Esophagus muscularis mucosa (tissue), 4 donors: ENCODE data around the gene STXBP6. TPM values are rescaled to one million over a fixed set of nuclear protein-coding genes. Genes with fewer than 3 reads are reported as not detected.

Experiments used
- DNase-seq: peaks from one replicate; pipeline ENCODE4 v3.0.0-alpha.2; 2017; ENCODE audit errors: extremely low spot score
- H3K27ac ChIP-seq, 4 donors: fragments of 200-600 bp; sonication (generic); replicated peaks in 1 of 4; 1 replicate in 3 of 4; 2 replicates in 1 of 4; pipeline ENCODE4 v1.5.1; 2016 to 2019; ENCODE audit warnings: mild to moderate bottlenecking in 1 of 4
- H3K27me3 ChIP-seq, 4 donors: fragments of 200-600 bp; sonication (generic); one replicate each; pipeline versions ENCODE4 v1.5.1 to v1.6.0; 2016 to 2019
- H3K36me3 ChIP-seq, 4 donors: fragments of 200-600 bp; sonication (generic); one replicate each; pipeline ENCODE4 v1.5.1; 2016 to 2019
- H3K4me1 ChIP-seq, 4 donors: fragments of 200-600 bp; sonication (generic); one replicate each; pipeline ENCODE4 v1.5.1; 2016 to 2019
- H3K4me3 ChIP-seq, 4 donors: fragments of 200-600 bp; sonication (generic); 1 replicate in 2 of 4; 2 replicates in 2 of 4; pipeline ENCODE4 v1.5.1; 2016 to 2019; ENCODE audit warnings: mild to moderate bottlenecking in 4 of 4, moderate library complexity in 1 of 4
- H3K9me3 ChIP-seq, 4 donors: fragments of 200-600 bp; sonication (generic); 1 replicate in 3 of 4; 2 replicates in 1 of 4; pipeline ENCODE4 v1.5.1; 2016 to 2019
- CTCF ChIP-seq, 3 experiments: fragments of 200-600 bp in 2 of 3; fragments of 450-650 bp in 1 of 3; sonication (generic) in 2 of 3; IDR thresholded peaks; one replicate each; pipeline ENCODE4 v1.5.1; 2017 to 2019; ENCODE audit warnings: antibody characterized with exemption in 3 of 3, mild to moderate bottlenecking in 2 of 3, moderate library complexity in 1 of 3
- EP300 ChIP-seq: sonication (generic); formaldehyde crosslinking; IDR thresholded peaks from one replicate; pipeline ENCODE4 v1.6.1; 2017; ENCODE audit warnings: antibody characterized with exemption
- POLR2A ChIP-seq: fragments of 450-650 bp; IDR thresholded peaks from one replicate; pipeline ENCODE4 v1.6.1; 2017; ENCODE audit warnings: antibody characterized with exemption, moderate library complexity, mild to moderate bottlenecking, low read depth
- POLR2AphosphoS5 ChIP-seq, 2 donors: sonication (generic); formaldehyde crosslinking; IDR thresholded peaks; one replicate each; pipeline ENCODE4 v1.6.1; 2017; ENCODE audit warnings: antibody characterized with exemption in 2 of 2
- WGBS: methylation state at CpG from one replicate; pipeline ENCODE4 v1.1.5; 2018; 5-methylcytosine and 5-hydroxymethylcytosine counted together
- intact Hi-C: fragments of 100-400 bp; cut with DNase I; formaldehyde crosslinking; loops from one replicate; pipeline ENCODE4 v1.15.1; 2023
- total RNA-seq, 4 donors: library from RNA; depleted of rRNA; stranded (reverse); fragments of >200 nt; gene quantifications; one replicate each; pipeline versions ENCODE4 v1.1.0 to v1.2.1, GENCODE V29; 2016

Gene STXBP6
- total RNA-seq, 4 donors from 2014 or later: 36.9 to 60.4 (median 52.1) TPM

- Histone ChIP-seq H3K27me3 (no peaks in the 10 kb centered on the region), H3K27ac (peak overlapping the region in 2 of 4 donors; percentile 55 to 73), H3K4me1 (peaks cover 13 to 37% (median 34%) of the 10 kb centered on the region in 4 donors), H3K4me3 (no peak overlapping the region), H3K36me3 (no peaks in the 10 kb centered on the region), H3K9me3 (no peaks in the 10 kb centered on the region)
- 65% methylated on average over 3 of the region's 3 CpGs for whole genome bisulfite sequencing
- no peak for TF ChIP-seq CTCF (IDR thresholded peaks at IDR 0.05)
- TF ChIP-seq POLR2A: no peak
- no peak for TF ChIP-seq POLR2AphosphoS5 (IDR thresholded peaks at IDR 0.05)
- no peak for DNase-seq
- intact Hi-C loops: no loop called here
Measured at GRCh38 chr14:24790196-24790595, 259.8 kb downstream of the STXBP6 start.

- DNase-seq: no peak
- WGBS: 19% methylated on average over 3 of the region's 4 CpGs
- H3K4me3 ChIP-seq: no peak overlapping the region
- peaks cover 13 to 37% (median 34%) of the 10 kb centered on the region in 4 donors for H3K4me1 ChIP-seq
- intact Hi-C loops: no loop called here
- no peaks in the 10 kb centered on the region for H3K36me3 ChIP-seq
- H3K27ac ChIP-seq: peak overlapping the region; percentile 3 to 73 (median 42)
- TF ChIP-seq CTCF (IDR thresholded peaks at IDR 0.05) (no peak), POLR2A (no peak), POLR2AphosphoS5 (IDR thresholded peaks at IDR 0.05) (peak; percentile 4 to 22), EP300 (no peak)
- H3K9me3 ChIP-seq: no peaks in the 10 kb centered on the region
- H3K27me3 ChIP-seq: no peaks in the 10 kb centered on the region
Measured at GRCh38 chr14:24789378-24789884, 260.5 kb downstream of the STXBP6 start.

GRCh38 chr14:24785698-24786097 is 264.2 kb downstream of the STXBP6 start:
- intact Hi-C loops: no loop called here
- 81% methylated on average over 1 of the region's 1 CpG for WGBS
- no peak for TF ChIP-seq EP300
- TF ChIP-seq CTCF (IDR thresholded peaks at IDR 0.05): no peak
- TF ChIP-seq POLR2AphosphoS5 (IDR thresholded peaks at IDR 0.05): no peak
- no peak for TF ChIP-seq POLR2A

GRCh38 chr14:24784981-24785380 is 265.0 kb downstream of the STXBP6 start:
- Histone ChIP-seq H3K9me3 (no peaks in the 10 kb centered on the region), H3K4me3 (no peak overlapping the region), H3K36me3 (no peaks in the 10 kb centered on the region), H3K27me3 (no peaks in the 10 kb centered on the region), H3K27ac (no peak overlapping the region), H3K4me1 (peaks cover 13 to 31% (median 29%) of the 10 kb centered on the region in 4 donors)
- intact Hi-C loops: no loop called here
- TF ChIP-seq EP300 (no peak), POLR2AphosphoS5 (IDR thresholded peaks at IDR 0.05) (no peak), POLR2A (no peak), CTCF (IDR thresholded peaks at IDR 0.05) (no peak)
- DNase-seq: no peak

More at GRCh38 chr14:24785698-24786097, 264.2 kb downstream of the STXBP6 start:
- H3K4me3 ChIP-seq: no peak overlapping the region
- no peak overlapping the region for H3K27ac ChIP-seq
- DNase-seq: no peak
- H3K4me1 ChIP-seq: peaks cover 13 to 37% (median 34%) of the 10 kb centered on the region in 4 donors
- H3K36me3 ChIP-seq: no peaks in the 10 kb centered on the region
- H3K27me3 ChIP-seq: no peaks in the 10 kb centered on the region
- no peaks in the 10 kb centered on the region for H3K9me3 ChIP-seq

GRCh38 chr14:24783791-24784190 is 266.2 kb downstream of the STXBP6 start:
- Histone ChIP-seq H3K36me3 (no peaks in the 10 kb centered on the region), H3K4me1 (peaks cover 1 to 19% (median 17%) of the 10 kb centered on the region in 4 donors), H3K27ac (no peak overlapping the region), H3K4me3 (no peak overlapping the region), H3K27me3 (no peaks in the 10 kb centered on the region), H3K9me3 (no peaks in the 10 kb centered on the region)
- no peak for DNase-seq
- WGBS: 100% methylated on average over 1 of the region's 1 CpG
- TF ChIP-seq EP300 (no peak), POLR2AphosphoS5 (IDR thresholded peaks at IDR 0.05) (no peak), CTCF (IDR thresholded peaks at IDR 0.05) (no peak), POLR2A (no peak)
- intact Hi-C loops: no loop called here
